WTC11 (cell line): ENCODE measurements around the gene TOR3A. TPM values are rescaled to one million over a fixed set of nuclear protein-coding genes. Genes with fewer than 3 reads are reported as not detected.

Source experiments
- ATAC-seq: fragments of 200-7000 bp; cut with Tn5 transposase; 2 replicates; pipeline ENCODE4 v1.10.0; 2021; ENCODE audit warnings: mild to moderate bottlenecking, moderate library complexity
- CTCF ChIA-PET: fragments of 300-600 bp; sonication (Branson Sonifier 250); formaldehyde crosslinking; loops from one replicate; lab custom pipeline; 2021; ENCODE audit warnings: antibody characterized with exemption; lab: Charles Lee
- POLR2A ChIA-PET: fragments of 350-600 bp; sonication (Branson Sonifier 250); formaldehyde crosslinking; loops from one replicate; lab custom pipeline; 2021; ENCODE audit warnings: antibody characterized with exemption; lab: Charles Lee
- DNase-seq: peaks from one replicate; pipeline ENCODE4 v3.0.0; 2021; ENCODE audit warnings: low spot score
- H3K27ac Mint-ChIP-seq: 2 replicates; pipeline ENCODE4 v1.8.0; 2021; ENCODE audit warnings: mixed read lengths
- H3K27me3 Mint-ChIP-seq: 2 replicates; pipeline ENCODE4 v1.8.0; 2021; ENCODE audit warnings: low read depth, mild to moderate bottlenecking, moderate library complexity, mixed read lengths
- H3K36me3 Mint-ChIP-seq: 2 replicates; pipeline ENCODE4 v1.8.0; 2021; ENCODE audit warnings: mixed read lengths
- H3K4me1 Mint-ChIP-seq: 2 replicates; pipeline ENCODE4 v1.8.0; 2022; ENCODE audit warnings: mixed read lengths
- H3K4me3 Mint-ChIP-seq: 2 replicates; pipeline ENCODE4 v1.8.0; 2021; ENCODE audit warnings: mild to moderate bottlenecking, moderate library complexity, mixed read lengths
- H3K9me3 Mint-ChIP-seq: 2 replicates; pipeline ENCODE4 v1.8.0; 2021; ENCODE audit warnings: mixed read lengths
- ATF1 ChIP-seq: sonication (generic); formaldehyde crosslinking; IDR thresholded peaks from 2 replicates; pipeline ENCODE4 v1.8.1; 2023; ENCODE audit warnings: mild to moderate bottlenecking, moderate library complexity, missing genetic modification reagents
- CREM ChIP-seq: sonication (generic); formaldehyde crosslinking; IDR thresholded peaks from 2 replicates; pipeline ENCODE4 v1.8.1; 2022; ENCODE audit warnings: mild to moderate bottlenecking, missing genetic modification reagents, moderate library complexity
- FOXJ3 ChIP-seq: sonication (generic); formaldehyde crosslinking; IDR thresholded peaks from 2 replicates; pipeline ENCODE4 v1.9.0; 2021; ENCODE audit warnings: missing genetic modification reagents, mild to moderate bottlenecking, borderline replicate concordance
- HMGA2 ChIP-seq: fragments of 250-450 bp; sonication (Bioruptor Pico); IDR thresholded peaks from 2 replicates; pipeline ENCODE4 v1.4.0; 2021; ENCODE audit warnings: mild to moderate bottlenecking, moderate library complexity
- KAT7 ChIP-seq: sonication (generic); formaldehyde crosslinking; IDR thresholded peaks from 2 replicates; pipeline ENCODE4 v1.8.1; 2023; ENCODE audit warnings: missing genetic modification reagents, mild to moderate bottlenecking, borderline replicate concordance
- MYBL2 ChIP-seq: sonication (generic); formaldehyde crosslinking; IDR thresholded peaks from 2 replicates; pipeline ENCODE4 v1.8.1; 2023; ENCODE audit warnings: mild to moderate bottlenecking, moderate library complexity, missing genetic modification reagents
- NFATC4 ChIP-seq: fragments of 250-450 bp; sonication (Bioruptor Pico); IDR thresholded peaks from 2 replicates; pipeline ENCODE4 v1.9.0; 2021; ENCODE audit warnings: mild to moderate bottlenecking
- NR2C2 ChIP-seq: sonication (generic); formaldehyde crosslinking; IDR thresholded peaks from 2 replicates; pipeline ENCODE4 v1.8.0; 2022; ENCODE audit warnings: mild to moderate bottlenecking, missing genetic modification reagents
- SOX15 ChIP-seq: fragments of 250-450 bp; sonication (Bioruptor Pico); IDR thresholded peaks from 2 replicates; pipeline ENCODE4 v1.9.0; 2021; ENCODE audit warnings: mild to moderate bottlenecking
- TCF7 ChIP-seq: sonication (generic); formaldehyde crosslinking; IDR thresholded peaks from 2 replicates; pipeline ENCODE4 v1.8.0; 2022; ENCODE audit warnings: mild to moderate bottlenecking, low read depth, missing genetic modification reagents, moderate library complexity
- TEAD1 ChIP-seq: sonication (generic); formaldehyde crosslinking; IDR thresholded peaks from 2 replicates; pipeline ENCODE4 v1.8.0; 2022; ENCODE audit warnings: mild to moderate bottlenecking, missing genetic modification reagents
- TEAD4 ChIP-seq: sonication (generic); formaldehyde crosslinking; IDR thresholded peaks from 2 replicates; pipeline ENCODE4 v1.8.0; 2022; ENCODE audit warnings: mild to moderate bottlenecking, missing genetic modification reagents
- ZNF138 ChIP-seq: sonication (generic); formaldehyde crosslinking; conservative IDR thresholded peaks from 2 replicates; pipeline ENCODE4 v1.8.1; 2022; ENCODE audit warnings: mild to moderate bottlenecking, moderate library complexity, missing genetic modification reagents
- ZNF219 ChIP-seq: sonication (generic); formaldehyde crosslinking; IDR thresholded peaks from 2 replicates; pipeline ENCODE4 v1.8.0; 2023; ENCODE audit warnings: missing genetic modification reagents, mild to moderate bottlenecking, borderline replicate concordance
- total RNA-seq: library from RNA; stranded (reverse); gene quantifications from 3 replicates; pipeline ENCODE4 v1.2.3, GENCODE V29; 2021
- TF ChIP-seq, protein P1 (sequence below): sonication (generic); formaldehyde crosslinking; IDR thresholded peaks from 2 replicates; pipeline ENCODE4 v1.8.1; 2023; ENCODE audit warnings: mild to moderate bottlenecking, moderate library complexity, missing genetic modification reagents
- TF ChIP-seq, protein P2 (sequence below): fragments of 200-600 bp; IDR thresholded peaks from 2 replicates; pipeline ENCODE4 v1.8.0; 2022; ENCODE audit warnings: antibody characterized with exemption
- TF ChIP-seq, protein P3 (sequence below): sonication (generic); formaldehyde crosslinking; IDR thresholded peaks from 2 replicates; pipeline ENCODE4 v1.8.1; 2022; ENCODE audit warnings: low read depth, missing genetic modification reagents, borderline replicate concordance
- TF ChIP-seq, protein P4 (sequence below): sonication (generic); formaldehyde crosslinking; IDR thresholded peaks from 2 replicates; pipeline ENCODE4 v1.8.1; 2022; ENCODE audit warnings: low read depth, mild to moderate bottlenecking, moderate library complexity, missing genetic modification reagents, borderline replicate concordance
- TF ChIP-seq, protein P5 (sequence below): sonication (generic); formaldehyde crosslinking; IDR thresholded peaks from 2 replicates; pipeline ENCODE4 v1.8.0; 2022; ENCODE audit warnings: mild to moderate bottlenecking, missing genetic modification reagents

Gene TOR3A
- total RNA-seq, 1 experiment from 2014 or later = 20.5 TPM

DNA sequence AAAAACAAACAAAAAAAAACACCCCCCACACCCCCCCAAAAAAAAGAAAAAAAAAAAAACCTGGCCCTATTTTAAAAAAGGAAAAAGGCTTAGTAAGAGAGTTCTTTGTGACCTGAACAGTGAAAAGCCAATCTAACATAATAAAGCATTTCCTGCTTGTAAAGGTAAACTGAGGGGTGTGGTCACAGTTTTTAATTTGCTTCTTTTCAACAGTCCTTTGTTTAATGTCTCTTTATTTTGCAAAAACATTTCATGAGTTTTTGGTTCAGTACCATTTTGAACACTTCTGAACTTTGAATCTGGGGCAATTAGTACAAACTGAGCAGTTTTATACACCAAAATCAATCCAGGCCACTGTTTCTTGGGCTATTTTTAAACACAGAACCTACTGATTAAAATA is 37.6 kb downstream of the TOR3A start (continued):
- TF ChIP-seq, protein P1, sequence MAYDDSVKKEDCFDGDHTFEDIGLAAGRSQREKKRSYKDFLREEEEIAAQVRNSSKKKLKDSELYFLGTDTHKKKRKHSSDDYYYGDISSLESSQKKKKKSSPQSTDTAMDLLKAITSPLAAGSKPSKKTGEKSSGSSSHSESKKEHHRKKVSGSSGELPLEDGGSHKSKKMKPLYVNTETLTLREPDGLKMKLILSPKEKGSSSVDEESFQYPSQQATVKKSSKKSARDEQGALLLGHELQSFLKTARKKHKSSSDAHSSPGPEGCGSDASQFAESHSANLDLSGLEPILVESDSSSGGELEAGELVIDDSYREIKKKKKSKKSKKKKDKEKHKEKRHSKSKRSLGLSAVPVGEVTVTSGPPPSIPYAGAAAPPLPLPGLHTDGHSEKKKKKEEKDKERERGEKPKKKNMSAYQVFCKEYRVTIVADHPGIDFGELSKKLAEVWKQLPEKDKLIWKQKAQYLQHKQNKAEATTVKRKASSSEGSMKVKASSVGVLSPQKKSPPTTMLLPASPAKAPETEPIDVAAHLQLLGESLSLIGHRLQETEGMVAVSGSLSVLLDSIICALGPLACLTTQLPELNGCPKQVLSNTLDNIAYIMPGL (CRISPR knock-in tag) = no peak

DNA sequence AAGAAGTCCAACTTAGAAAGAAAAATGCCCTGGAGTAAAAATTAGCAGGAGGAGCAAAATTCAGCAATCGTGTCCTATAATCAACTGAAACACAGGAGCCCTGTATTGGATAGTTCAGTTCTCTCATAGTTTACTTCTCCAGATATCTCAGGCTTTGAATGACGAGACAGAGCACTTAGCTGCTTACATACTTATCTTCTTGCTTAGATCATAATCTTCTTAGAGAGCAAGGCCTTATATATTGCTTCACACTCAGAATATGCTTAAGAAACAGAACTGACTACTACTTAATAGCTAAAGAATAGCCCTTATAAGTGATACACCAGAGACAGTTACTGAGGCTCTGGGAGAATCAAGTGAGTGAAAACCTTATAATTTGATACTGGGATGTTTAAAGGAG is 38.9 kb downstream of the TOR3A start:
- H3K4me3 Mint-ChIP-seq = no peak overlapping the region
- DNase-seq (no peak), ATAC-seq (no peak)
- ChIA-PET POLR2A (no interaction called here), CTCF (interaction anchor here (0.6 to 2.1 kb wide), 24 partner anchors 8 to 694 kb away, joined by 3 to 14 read pairs (median 4); partner anchors contain the start of gene SOAT1)
- H3K27ac Mint-ChIP-seq = no peak overlapping the region
- peaks cover 23% of the 10 kb centered on the region for H3K36me3 Mint-ChIP-seq
- no peaks in the 10 kb centered on the region for H3K9me3 Mint-ChIP-seq
- no peaks in the 10 kb centered on the region for H3K27me3 Mint-ChIP-seq
- H3K4me1 Mint-ChIP-seq = peaks cover 12% of the 10 kb centered on the region
- TF ChIP-seq NFATC4 (CRISPR knock-in tag) = no peak
- no peak for TF ChIP-seq TEAD4
- TF ChIP-seq TEAD1 (CRISPR knock-in tag) = no peak
- no peak for TF ChIP-seq ATF1 (CRISPR knock-in tag)
- TF ChIP-seq, all 79 proteins: peak for 0

DNA sequence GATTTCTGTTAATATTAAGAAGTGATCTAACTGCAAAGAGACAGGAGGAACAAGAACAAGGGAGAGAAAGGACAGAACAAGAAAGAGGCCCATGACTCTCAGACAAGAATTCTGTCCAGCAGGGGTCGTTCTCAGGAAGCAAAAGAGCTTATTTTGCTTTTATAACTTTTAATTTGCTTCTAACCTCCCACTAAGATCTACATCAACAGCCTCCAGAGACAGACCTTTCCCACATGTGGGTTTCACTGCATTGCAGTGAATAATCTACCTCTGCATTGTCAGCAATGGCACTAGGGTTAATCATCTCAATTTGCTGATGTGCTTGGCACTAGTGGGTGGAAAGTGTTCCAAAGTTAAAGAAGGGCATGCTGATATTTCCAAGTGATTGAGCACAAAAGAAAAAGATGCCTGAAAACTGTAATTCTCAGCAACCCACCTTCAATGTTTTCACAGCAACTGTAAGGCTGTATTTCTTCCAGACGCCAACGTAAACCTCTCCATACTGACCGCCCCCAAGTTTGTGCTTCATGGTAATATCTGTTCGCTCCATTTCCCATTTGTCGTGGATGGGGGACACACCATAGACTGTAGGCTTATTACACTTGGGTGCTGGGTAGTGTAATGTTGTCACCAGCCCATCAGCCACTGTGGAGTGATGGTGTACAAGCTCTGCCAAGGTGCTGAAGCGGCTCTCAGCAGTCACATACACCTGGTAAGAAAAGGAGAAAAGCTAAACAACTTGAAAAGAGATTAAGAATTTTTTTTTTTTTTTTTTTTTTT is 39.5 kb downstream of the TOR3A start:
- TF ChIP-seq, protein P2, sequence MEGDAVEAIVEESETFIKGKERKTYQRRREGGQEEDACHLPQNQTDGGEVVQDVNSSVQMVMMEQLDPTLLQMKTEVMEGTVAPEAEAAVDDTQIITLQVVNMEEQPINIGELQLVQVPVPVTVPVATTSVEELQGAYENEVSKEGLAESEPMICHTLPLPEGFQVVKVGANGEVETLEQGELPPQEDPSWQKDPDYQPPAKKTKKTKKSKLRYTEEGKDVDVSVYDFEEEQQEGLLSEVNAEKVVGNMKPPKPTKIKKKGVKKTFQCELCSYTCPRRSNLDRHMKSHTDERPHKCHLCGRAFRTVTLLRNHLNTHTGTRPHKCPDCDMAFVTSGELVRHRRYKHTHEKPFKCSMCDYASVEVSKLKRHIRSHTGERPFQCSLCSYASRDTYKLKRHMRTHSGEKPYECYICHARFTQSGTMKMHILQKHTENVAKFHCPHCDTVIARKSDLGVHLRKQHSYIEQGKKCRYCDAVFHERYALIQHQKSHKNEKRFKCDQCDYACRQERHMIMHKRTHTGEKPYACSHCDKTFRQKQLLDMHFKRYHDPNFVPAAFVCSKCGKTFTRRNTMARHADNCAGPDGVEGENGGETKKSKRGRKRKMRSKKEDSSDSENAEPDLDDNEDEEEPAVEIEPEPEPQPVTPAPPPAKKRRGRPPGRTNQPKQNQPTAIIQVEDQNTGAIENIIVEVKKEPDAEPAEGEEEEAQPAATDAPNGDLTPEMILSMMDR = peak; percentile 31; the same call in 1 of the 2 replicates
- TF ChIP-seq CREM = no peak
- Mint-ChIP-seq H3K9me3 (no peaks in the 10 kb centered on the region), H3K27me3 (no peaks in the 10 kb centered on the region), H3K4me1 (peaks cover 12% of the 10 kb centered on the region), H3K36me3 (peaks cover 23% of the 10 kb centered on the region), H3K4me3 (no peak overlapping the region), H3K27ac (peak overlapping the region; percentile 84)
- DNase-seq = peak; percentile 28
- ChIA-PET CTCF (interaction anchor here (0.6 to 2.1 kb wide), 26 partner anchors 8 to 693 kb away, joined by 3 to 14 read pairs (median 4); partner anchors contain the start of gene AXDND1), POLR2A (interaction anchor here (0.7 kb wide), 1 partner anchor 173 kb away, joined by 6 read pairs; no protein-coding TSS in a partner anchor)
- ATAC-seq = peak; percentile 53

DNA sequence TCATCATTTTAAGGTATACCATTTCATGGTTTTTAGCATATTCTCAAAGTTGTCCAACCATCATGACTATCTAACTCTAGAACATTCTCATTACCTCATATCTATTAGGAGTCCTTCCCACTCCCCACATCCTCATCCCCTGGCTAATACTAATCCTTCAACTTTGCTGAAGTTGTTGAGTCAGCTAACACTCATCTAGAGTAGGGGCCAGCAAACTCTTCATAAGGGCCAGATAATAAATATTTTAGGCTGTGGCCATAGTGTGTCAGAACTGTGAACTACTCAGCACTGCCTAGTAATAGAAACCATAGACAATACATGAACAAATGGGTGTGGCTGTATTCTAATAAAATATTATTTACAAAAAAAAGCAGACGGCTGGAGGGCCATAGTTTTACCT is 43.0 kb downstream of the TOR3A start:
- DNase-seq (no peak), ATAC-seq (no peak)
- POLR2A ChIA-PET = no interaction called here
- Mint-ChIP-seq H3K9me3 (no peaks in the 10 kb centered on the region), H3K27me3 (no peaks in the 10 kb centered on the region), H3K36me3 (peaks cover 6% of the 10 kb centered on the region; the same call in 1 of the 2 replicates), H3K4me3 (no peak overlapping the region), H3K27ac (0 out of 2 replicates have a peak overlapping the region, but pooled peaks have one; percentile 2), H3K4me1 (peaks cover 4% of the 10 kb centered on the region)
- CTCF ChIA-PET = no interaction called here
- TF ChIP-seq NR2C2 (no peak), FOXJ3 (CRISPR knock-in tag) (no peak), ZNF219 (CRISPR knock-in tag) (no peak), ZNF138 (CRISPR knock-in tag) (no peak), HMGA2 (CRISPR knock-in tag) (no peak), SOX15 (CRISPR knock-in tag) (no peak), NFATC4 (CRISPR knock-in tag) (no peak), KAT7 (no peak), TCF7 (CRISPR knock-in tag) (no peak), MYBL2 (no peak)
- TF ChIP-seq, protein P3, sequence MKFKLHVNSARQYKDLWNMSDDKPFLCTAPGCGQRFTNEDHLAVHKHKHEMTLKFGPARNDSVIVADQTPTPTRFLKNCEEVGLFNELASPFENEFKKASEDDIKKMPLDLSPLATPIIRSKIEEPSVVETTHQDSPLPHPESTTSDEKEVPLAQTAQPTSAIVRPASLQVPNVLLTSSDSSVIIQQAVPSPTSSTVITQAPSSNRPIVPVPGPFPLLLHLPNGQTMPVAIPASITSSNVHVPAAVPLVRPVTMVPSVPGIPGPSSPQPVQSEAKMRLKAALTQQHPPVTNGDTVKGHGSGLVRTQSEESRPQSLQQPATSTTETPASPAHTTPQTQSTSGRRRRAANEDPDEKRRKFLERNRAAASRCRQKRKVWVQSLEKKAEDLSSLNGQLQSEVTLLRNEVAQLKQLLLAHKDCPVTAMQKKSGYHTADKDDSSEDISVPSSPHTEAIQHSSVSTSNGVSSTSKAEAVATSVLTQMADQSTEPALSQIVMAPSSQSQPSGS (CRISPR knock-in tag) = no peak
- TF ChIP-seq, protein P4, sequence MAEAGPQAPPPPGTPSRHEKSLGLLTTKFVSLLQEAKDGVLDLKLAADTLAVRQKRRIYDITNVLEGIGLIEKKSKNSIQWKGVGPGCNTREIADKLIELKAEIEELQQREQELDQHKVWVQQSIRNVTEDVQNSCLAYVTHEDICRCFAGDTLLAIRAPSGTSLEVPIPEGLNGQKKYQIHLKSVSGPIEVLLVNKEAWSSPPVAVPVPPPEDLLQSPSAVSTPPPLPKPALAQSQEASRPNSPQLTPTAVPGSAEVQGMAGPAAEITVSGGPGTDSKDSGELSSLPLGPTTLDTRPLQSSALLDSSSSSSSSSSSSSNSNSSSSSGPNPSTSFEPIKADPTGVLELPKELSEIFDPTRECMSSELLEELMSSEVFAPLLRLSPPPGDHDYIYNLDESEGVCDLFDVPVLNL = no peak
- TF ChIP-seq, protein P5, sequence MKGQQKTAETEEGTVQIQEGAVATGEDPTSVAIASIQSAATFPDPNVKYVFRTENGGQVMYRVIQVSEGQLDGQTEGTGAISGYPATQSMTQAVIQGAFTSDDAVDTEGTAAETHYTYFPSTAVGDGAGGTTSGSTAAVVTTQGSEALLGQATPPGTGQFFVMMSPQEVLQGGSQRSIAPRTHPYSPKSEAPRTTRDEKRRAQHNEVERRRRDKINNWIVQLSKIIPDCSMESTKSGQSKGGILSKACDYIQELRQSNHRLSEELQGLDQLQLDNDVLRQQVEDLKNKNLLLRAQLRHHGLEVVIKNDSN (CRISPR knock-in tag) = no peak
